ENCODE results near the gene CFLAR. TPM values are rescaled to one million over a fixed set of nuclear protein-coding genes. Genes with fewer than 3 reads are reported as not detected.

The CFLAR gene
- total and polyA plus RNA-seq, 7 experiments from 2014 or later = 63.9 to 253 (median 183) TPM

DNA sequence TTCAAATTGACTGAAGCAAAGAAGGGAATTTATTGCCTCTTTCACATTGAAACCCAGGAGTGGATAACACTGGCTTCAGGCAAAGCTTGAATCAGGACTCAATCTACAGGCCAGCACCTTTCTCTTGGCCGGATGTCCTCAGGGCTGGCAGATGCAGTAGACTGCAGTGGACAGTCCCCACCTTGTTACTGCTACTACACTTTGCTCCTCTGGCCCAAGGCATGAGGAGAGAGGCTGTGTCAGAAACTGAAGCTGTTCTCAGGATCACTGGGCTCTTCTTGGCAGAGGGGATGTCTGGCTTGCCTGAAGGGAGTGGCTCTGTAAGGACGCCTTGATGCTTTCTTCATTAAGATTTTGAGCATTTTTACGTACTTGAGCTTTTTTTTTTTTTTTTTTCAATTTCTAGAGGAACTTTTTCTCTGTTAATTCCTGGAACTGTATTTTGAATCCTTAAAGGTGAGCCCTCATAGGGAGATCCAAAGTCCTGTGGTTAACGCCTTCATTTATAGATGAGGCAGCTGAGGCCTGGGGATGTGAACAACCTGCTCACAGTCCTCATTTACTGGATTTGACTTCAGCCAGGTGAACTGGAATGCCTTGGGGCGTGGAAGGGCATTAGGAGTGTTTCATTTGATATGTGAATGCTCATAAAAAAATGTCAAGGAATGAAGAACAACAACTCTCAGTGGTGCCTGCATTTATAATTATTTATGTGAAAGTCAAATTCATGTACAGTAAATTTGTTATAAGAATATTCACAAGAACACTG lies 103.5 kb downstream of the CFLAR start:
- H3K36me3 ChIP-seq (ENCODE audit: control insufficient read depth in 2 of 3, insufficient read depth in 3 of 3, low read length in 3 of 3) = peaks cover 0 to 35% (median 9%) of the 10 kb centered on the region in 3 experiments
- ChIA-PET CTCF (interaction anchor here (0.6 to 2.4 kb wide), 4 partner anchors 13 to 422 kb away, joined by 3 to 13 read pairs (median 6); partner anchors contain the start of gene CASP10), POLR2A (interaction anchor here (0.9 to 2.7 kb wide), 6 partner anchors 12 to 48 kb away, joined by 3 to 13 read pairs (median 4); partner anchors contain the start of gene CASP10)
- Mint-ChIP-seq H3K4me3 (peak overlapping the region in 8 of 10 donors; percentile 6 to 77 (median 44)), H3K4me1 (peaks cover 28 to 72% (median 65%) of the 10 kb centered on the region in 7 donors), H3K9me3 (no peaks in the 10 kb centered on the region), H3K27me3 (no peaks in the 10 kb centered on the region), H3K36me3 (peaks cover 4 to 40% (median 34%) of the 10 kb centered on the region in 5 donors), H3K27ac (peak overlapping the region; percentile 61 to 97 (median 90))
- no peak overlapping the region for H3K4me3 ChIP-seq (ENCODE audit: low read length)
- DNase-seq (no peak), ATAC-seq (no peak)
- H3K9me3 ChIP-seq (ENCODE audit: control insufficient read depth in 2 of 3, low read length in 3 of 3) = no peaks in the 10 kb centered on the region
- H3K27ac ChIP-seq (ENCODE audit: low read depth, low read length) = peak overlapping the region; percentile 62
- H3K27me3 ChIP-seq (ENCODE audit: control insufficient read depth in 2 of 2, insufficient read depth in 2 of 2, low read length in 2 of 2) = no peaks in the 10 kb centered on the region
- peaks cover 0 to 44% of the 10 kb centered on the region in 2 donors for H3K4me1 ChIP-seq (ENCODE audit: control insufficient read depth in 2 of 2, insufficient read depth in 2 of 2, low read length in 2 of 2)
- intact Hi-C loops (cut with micrococcal nuclease) = loop anchor here in 1 of 2 donors (1.0 kb wide), 1 partner anchor 7 kb away; no protein-coding TSS in a partner anchor

GRCh38 chr2:201220102-201220570 lies 104.2 kb downstream of the CFLAR start:
- intact Hi-C loops (cut with micrococcal nuclease) = loop anchor here in 1 of 2 donors (1.0 kb wide), 1 partner anchor 8 kb away; no protein-coding TSS in a partner anchor
- no peak overlapping the region for H3K4me3 ChIP-seq (ENCODE audit: low read length)
- DNase-seq (no peak), ATAC-seq (no peak)
- H3K36me3 ChIP-seq (ENCODE audit: control insufficient read depth in 2 of 3, insufficient read depth in 3 of 3, low read length in 3 of 3) = peaks cover 0 to 35% (median 9%) of the 10 kb centered on the region in 3 experiments
- H3K4me1 ChIP-seq (ENCODE audit: control insufficient read depth in 2 of 2, insufficient read depth in 2 of 2, low read length in 2 of 2) = peaks cover 0 to 44% of the 10 kb centered on the region in 2 donors
- Mint-ChIP-seq H3K27me3 (no peaks in the 10 kb centered on the region), H3K27ac (peak overlapping the region; percentile 61 to 97 (median 90)), H3K36me3 (peaks cover 4 to 42% (median 32%) of the 10 kb centered on the region in 5 donors), H3K9me3 (peaks cover 0 to 2% (median 0%) of the 10 kb centered on the region in 11 donors), H3K4me3 (peak overlapping the region; percentile 6 to 77 (median 42)), H3K4me1 (peaks cover 28 to 78% (median 71%) of the 10 kb centered on the region in 7 donors)
- H3K27me3 ChIP-seq (ENCODE audit: control insufficient read depth in 2 of 2, insufficient read depth in 2 of 2, low read length in 2 of 2) = no peaks in the 10 kb centered on the region
- H3K27ac ChIP-seq (ENCODE audit: low read depth, low read length) = peak overlapping the region; percentile 62
- ChIA-PET CTCF (interaction anchor here (1.4 to 2.4 kb wide), 4 partner anchors 10 to 37 kb away, joined by 6 to 13 read pairs (median 6); partner anchors contain the start of gene CASP10), POLR2A (interaction anchor here (0.6 to 2.7 kb wide), 6 partner anchors 12 to 37 kb away, joined by 3 to 13 read pairs (median 4); partner anchors contain the start of gene CASP10)
- no peaks in the 10 kb centered on the region for H3K9me3 ChIP-seq (ENCODE audit: control insufficient read depth in 2 of 3, low read length in 3 of 3)

GRCh38 chr2:201223089-201224073 lies 107.4 kb downstream of the CFLAR start:
- Mint-ChIP-seq H3K27ac (peak overlapping the region; percentile 71 to 97 (median 88)), H3K27me3 (no peaks in the 10 kb centered on the region), H3K4me1 (peaks cover 22 to 83% (median 76%) of the 10 kb centered on the region in 7 donors), H3K9me3 (peaks cover 0 to 2% (median 0%) of the 10 kb centered on the region in 11 donors), H3K4me3 (peak overlapping the region in 9 of 10 donors; percentile 2 to 81 (median 56)), H3K36me3 (peaks cover 0 to 30% (median 9%) of the 10 kb centered on the region in 5 donors)
- H3K36me3 ChIP-seq (ENCODE audit: control insufficient read depth in 2 of 3, insufficient read depth in 3 of 3, low read length in 3 of 3) = peaks cover 0 to 13% (median 0%) of the 10 kb centered on the region in 3 experiments
- POLR2A ChIA-PET = interaction anchor here (0.6 to 0.9 kb wide), 4 partner anchors 9 to 260 kb away, joined by 3 to 5 read pairs (median 3); partner anchors contain the start of gene ORC2
- H3K4me1 ChIP-seq (ENCODE audit: control insufficient read depth in 2 of 2, insufficient read depth in 2 of 2, low read length in 2 of 2) = peaks cover 0 to 37% of the 10 kb centered on the region in 2 donors
- CTCF ChIA-PET = interaction anchor here (1.4 to 3.1 kb wide), 3 partner anchors 9 to 41 kb away, joined by 3 to 15 read pairs (median 10); partner anchors contain the start of gene CASP10
- ATAC-seq (peak; percentile 24), DNase-seq (no peak)
- no peaks in the 10 kb centered on the region for H3K9me3 ChIP-seq (ENCODE audit: control insufficient read depth in 2 of 3, low read length in 3 of 3)
- H3K4me3 ChIP-seq (ENCODE audit: low read length) = no peak overlapping the region
- H3K27me3 ChIP-seq (ENCODE audit: control insufficient read depth in 2 of 2, insufficient read depth in 2 of 2, low read length in 2 of 2) = no peaks in the 10 kb centered on the region
- H3K27ac ChIP-seq (ENCODE audit: low read depth, low read length) = peak overlapping the region; percentile 58
- intact Hi-C loops (cut with micrococcal nuclease) = no loop called here

Other genes starting within 250 kb of the CFLAR start
- gene PPIL3, start 227.1 kb upstream of the CFLAR start, total RNA-seq = 10 to 100 TPM; 28.5 to 69.7 (median 49.1) TPM
- gene PPIL3, start 227.1 kb upstream of the CFLAR start, polyA plus RNA-seq = 10 to 100 TPM; 28.3 to 31.5 TPM
- 10 to 100 TPM; 11.5 to 33.9 (median 31.4) TPM for gene NIF3L1, start 226.8 kb upstream of the CFLAR start, total RNA-seq
- gene NIF3L1, start 226.8 kb upstream of the CFLAR start, polyA plus RNA-seq = 10 to 100 TPM; 20.5 to 32.8 TPM
- 10 to 100 TPM; 29.8 to 78.0 (median 56.2) TPM for gene ORC2, start 152.5 kb upstream of the CFLAR start, total RNA-seq
- gene ORC2, start 152.5 kb upstream of the CFLAR start, polyA plus RNA-seq = 10 to 100 TPM in 1 of 2 donors, 1 to 10 TPM in 1; 9.7 to 10.0 TPM
- gene HYCC2, start 44.5 kb upstream of the CFLAR start, total RNA-seq = 10 to 100 TPM; 34.8 to 38.3 (median 36.1) TPM
- gene HYCC2, start 44.5 kb upstream of the CFLAR start, polyA plus RNA-seq = 10 to 100 TPM; 20.8 to 27.0 TPM
- 100 to 1,000 TPM in 1 of 5 experiments, 10 to 100 TPM in 4; 18.3 to 109 (median 38.3) TPM for gene NDUFB3, start 44.2 kb upstream of the CFLAR start, total RNA-seq
- 100 to 1,000 TPM; 246 to 361 TPM for gene NDUFB3, start 44.2 kb upstream of the CFLAR start, polyA plus RNA-seq
- gene CASP10, start 67.0 kb downstream of the CFLAR start, total RNA-seq = 10 to 100 TPM; 29.0 to 49.8 (median 42.9) TPM
- gene CASP10, start 67.0 kb downstream of the CFLAR start, polyA plus RNA-seq = 10 to 100 TPM; 15.9 to 18.9 TPM
- 100 to 1,000 TPM in 3 of 5 experiments, 10 to 100 TPM in 2; 84.9 to 159 (median 150) TPM for gene CASP8, start 144.4 kb downstream of the CFLAR start, total RNA-seq
- 10 to 100 TPM; 38.9 to 78.1 TPM for gene CASP8, start 144.4 kb downstream of the CFLAR start, polyA plus RNA-seq
- gene FLACC1, start 241.2 kb downstream of the CFLAR start, total RNA-seq = 1 to 10 TPM; 3.9 to 9.5 (median 7.4) TPM
- gene FLACC1, start 241.2 kb downstream of the CFLAR start, polyA plus RNA-seq = 1 to 10 TPM; 3.1 to 3.7 TPM